IPS-18a (cell line): ENCODE measurements around the gene PPP2R3A.
A peak's percentile ranks its signal among the peaks of the same experiment; 100 is the strongest.

Experiments
- H3K27ac ChIP-seq: one replicate; pipeline ENCODE4 v1.5.1; 2013; ENCODE audit warnings: low read length
- H3K27me3 ChIP-seq: one replicate; pipeline ENCODE4 v1.6.1; 2013; ENCODE audit warnings: mild to moderate bottlenecking, low read length; ENCODE audit not compliant: control insufficient read depth, insufficient read depth
- H3K36me3 ChIP-seq: one replicate; pipeline ENCODE4 v1.6.1; 2013; ENCODE audit warnings: low read depth, low read length; ENCODE audit not compliant: control insufficient read depth
- H3K4me1 ChIP-seq: one replicate; pipeline ENCODE4 v1.6.1; 2013; ENCODE audit warnings: low read depth, low read length; ENCODE audit not compliant: control insufficient read depth
- H3K4me3 ChIP-seq: one replicate; pipeline ENCODE4 v1.5.1; 2013; ENCODE audit warnings: low read length
- H3K9ac ChIP-seq: one replicate; pipeline ENCODE4 v1.6.1; 2013; ENCODE audit warnings: mild to moderate bottlenecking, low read length, moderate library complexity
- H3K9me3 ChIP-seq: one replicate; pipeline ENCODE4 v1.6.1; 2013; ENCODE audit warnings: low read depth, low read length; ENCODE audit not compliant: control insufficient read depth

Gene PPP2R3A

GRCh38 chr3:136193278-136194054 lies 227.9 kb downstream of the PPP2R3A start:
- peaks cover 11% of the 10 kb centered on the region for H3K4me1 ChIP-seq
- no peaks in the 10 kb centered on the region for H3K9me3 ChIP-seq
- H3K27ac ChIP-seq: no peak overlapping the region
- peak overlapping the region; percentile 85 for H3K4me3 ChIP-seq
- H3K9ac ChIP-seq: peak overlapping the region; percentile 93
- H3K36me3 ChIP-seq: no peaks in the 10 kb centered on the region
- no peaks in the 10 kb centered on the region for H3K27me3 ChIP-seq

- Histone ChIP-seq H3K27ac (peak overlapping the region; percentile 3), H3K27me3 (no peaks in the 10 kb centered on the region), H3K4me1 (peaks cover 11% of the 10 kb centered on the region), H3K9ac (peak overlapping the region; percentile 93), H3K36me3 (no peaks in the 10 kb centered on the region), H3K9me3 (no peaks in the 10 kb centered on the region), H3K4me3 (peak overlapping the region; percentile 85)
These were observed 229.1 kb downstream of the PPP2R3A start for GRCh38 chr3:136194409-136195257.

- Histone ChIP-seq H3K36me3 (no peaks in the 10 kb centered on the region), H3K9ac (peak overlapping the region; percentile 93), H3K27ac (peak overlapping the region; percentile 98), H3K4me1 (peaks cover 11% of the 10 kb centered on the region), H3K4me3 (peak overlapping the region; percentile 85), H3K9me3 (no peaks in the 10 kb centered on the region), H3K27me3 (no peaks in the 10 kb centered on the region)
These were observed 229.9 kb downstream of the PPP2R3A start for GRCh38 chr3:136195258-136196063.

GRCh38 chr3:136196064-136196400 lies 230.5 kb downstream of the PPP2R3A start, which contains the start of gene MSL2:
MSL2 (minus strand) TSS chr3:136196335; CDS start chr3:136195113, 1,222 bp downstream.
- Histone ChIP-seq H3K9me3 (no peaks in the 10 kb centered on the region), H3K27me3 (no peaks in the 10 kb centered on the region), H3K27ac (peak within 1 kb of the TSS; percentile 98), H3K9ac (peak within 1 kb of the TSS; percentile 93), H3K4me1 (peaks cover 11% of the 10 kb centered on the region), H3K36me3 (no peaks in the 10 kb centered on the region), H3K4me3 (peak within 1 kb of the TSS; percentile 85)

GRCh38 chr3:136196401-136197158 lies 231.1 kb downstream of the PPP2R3A start:
- Histone ChIP-seq H3K4me3 (peak overlapping the region; percentile 85), H3K9me3 (no peaks in the 10 kb centered on the region), H3K9ac (peak overlapping the region; percentile 93), H3K27me3 (no peaks in the 10 kb centered on the region), H3K4me1 (peaks cover 11% of the 10 kb centered on the region), H3K27ac (peak overlapping the region; percentile 98), H3K36me3 (no peaks in the 10 kb centered on the region)

GRCh38 chr3:136197159-136197793 lies 231.7 kb downstream of the PPP2R3A start:
- peak overlapping the region; percentile 93 for H3K9ac ChIP-seq
- H3K4me3 ChIP-seq: peak overlapping the region; percentile 85
- H3K4me1 ChIP-seq: peaks cover 11% of the 10 kb centered on the region
- no peaks in the 10 kb centered on the region for H3K9me3 ChIP-seq
- H3K27me3 ChIP-seq: no peaks in the 10 kb centered on the region
- H3K36me3 ChIP-seq: no peaks in the 10 kb centered on the region
- peak overlapping the region; percentile 98 for H3K27ac ChIP-seq
